ENCODE measurements around the gene KLHDC10.
"Not testable (repeated sequence)": the region's sequence is repeated elsewhere in the genome, so short reads cannot be mapped to it uniquely, and the experiment has no call there.

The KLHDC10 gene

DNA sequence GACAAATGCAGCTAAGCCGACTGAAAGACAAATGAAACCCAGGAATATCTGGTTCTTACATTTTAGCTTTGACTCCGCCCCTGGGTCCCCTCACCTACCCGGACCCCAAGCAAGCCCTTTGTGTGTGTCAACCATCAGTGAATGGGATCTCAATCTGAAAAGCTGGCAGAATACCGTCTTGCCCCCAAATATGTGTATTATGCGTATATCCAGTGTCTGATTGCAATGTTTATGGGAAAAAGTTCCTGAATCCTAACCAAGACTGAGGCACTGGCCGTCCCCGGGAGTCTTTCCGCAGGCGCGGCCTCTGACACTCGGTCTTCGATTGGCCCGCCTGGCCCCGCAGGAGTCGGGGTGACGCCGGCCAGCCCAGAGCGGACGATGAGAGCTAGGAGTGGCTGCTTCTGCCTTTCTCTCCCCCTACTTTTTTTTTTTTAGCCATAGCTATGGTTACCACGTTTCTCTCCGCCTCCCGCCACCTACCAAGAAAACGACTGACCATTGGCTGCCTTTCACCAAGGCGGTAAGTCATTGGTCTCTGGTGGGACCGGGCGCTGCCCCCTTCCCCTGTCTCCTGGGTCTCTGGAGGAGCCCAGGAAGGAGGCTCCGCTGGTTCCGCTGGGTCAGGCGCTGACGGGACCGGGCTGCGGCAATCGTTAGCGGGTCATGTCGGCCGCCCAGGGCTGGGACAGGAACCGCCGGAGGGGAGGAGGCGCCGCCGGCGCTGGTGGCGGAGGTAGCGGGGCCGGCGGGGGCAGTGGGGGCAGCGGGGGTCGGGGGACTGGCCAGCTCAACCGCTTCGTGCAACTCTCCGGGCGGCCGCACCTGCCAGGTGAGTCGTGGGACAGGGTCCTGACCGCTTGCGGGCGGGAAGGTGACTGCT, at the start of gene KLHDC10:
TSS of gene KLHDC10 (plus strand) at position 557 of the 883 bp plus-strand sequence. CDS start at position 667, 110 bp downstream.
- peak; percentile 92 for DNase-seq (ENCODE audit: low read depth)

- no peak for DNase-seq (ENCODE audit: low read depth)
Measured at GRCh38 chr7:130021105-130021834, 49.1 kb upstream of the KLHDC10 start.

DNA sequence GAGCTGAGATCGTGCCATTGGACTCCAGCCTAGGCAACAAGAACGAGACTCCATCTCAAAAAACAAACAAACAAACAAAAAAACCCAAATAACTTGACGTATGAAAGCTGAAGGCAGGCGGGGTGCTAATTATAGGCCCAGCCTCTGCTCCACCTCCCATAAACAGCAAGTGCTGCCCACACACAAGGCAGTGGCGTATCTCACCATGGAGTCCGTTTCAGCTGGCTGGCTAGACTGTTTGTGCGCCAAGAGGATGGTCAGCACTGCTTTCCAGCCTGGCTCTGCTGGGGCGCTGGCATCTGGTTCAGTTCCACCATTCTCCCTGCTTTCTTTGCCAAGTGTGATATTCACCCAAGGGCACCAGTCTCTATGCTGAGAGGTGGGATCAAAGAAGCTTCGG, 48.2 kb upstream of the KLHDC10 start:
- DNase-seq (ENCODE audit: low read depth) = no peak

DNA sequence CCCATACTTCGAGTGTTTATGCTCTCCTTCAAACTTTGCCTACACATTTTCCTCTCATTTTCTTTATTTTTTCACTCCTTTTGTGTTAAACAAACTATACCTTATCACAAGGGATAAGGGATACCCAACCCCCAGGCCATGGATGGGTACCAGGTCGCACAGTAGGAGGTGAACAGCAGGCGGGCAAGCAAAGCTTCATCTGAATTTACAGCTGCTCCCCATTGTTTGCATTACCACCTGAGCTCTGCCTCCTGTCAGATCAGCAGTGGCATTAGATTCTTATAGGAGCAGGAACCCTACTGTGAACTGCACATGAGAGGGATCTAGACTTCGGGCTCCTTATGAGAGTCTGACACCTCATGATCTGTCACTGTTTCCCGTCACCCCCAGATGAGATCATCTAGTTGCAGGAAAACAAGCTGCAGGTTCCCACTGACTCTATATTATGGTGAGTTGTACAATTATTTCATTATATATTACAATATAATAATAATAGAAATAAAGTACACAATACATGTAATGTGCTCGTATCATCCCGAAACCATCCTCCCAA, 47.6 kb upstream of the KLHDC10 start:
- DNase-seq (ENCODE audit: low read depth) = no peak

DNA sequence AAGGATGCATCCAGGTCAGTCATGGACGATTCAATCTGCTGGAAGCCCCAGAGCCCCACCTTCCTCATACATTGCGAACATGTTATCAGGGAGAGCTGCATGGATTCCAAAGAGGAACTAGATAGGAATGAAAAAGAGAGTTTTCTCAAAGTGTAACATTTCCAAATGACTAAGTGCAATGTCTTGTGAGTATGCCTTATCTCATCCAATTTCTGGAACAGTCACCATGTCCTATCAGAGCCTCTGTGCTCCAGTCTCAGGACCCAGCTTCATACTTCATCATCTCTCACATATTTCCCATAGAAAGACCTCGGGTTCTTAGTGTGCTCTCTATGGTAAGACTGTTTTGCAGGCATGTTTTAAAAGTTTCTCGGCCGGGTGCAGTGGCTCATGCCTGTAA, 45.9 kb upstream of the KLHDC10 start:
- no peak for DNase-seq (ENCODE audit: low read depth)

DNA sequence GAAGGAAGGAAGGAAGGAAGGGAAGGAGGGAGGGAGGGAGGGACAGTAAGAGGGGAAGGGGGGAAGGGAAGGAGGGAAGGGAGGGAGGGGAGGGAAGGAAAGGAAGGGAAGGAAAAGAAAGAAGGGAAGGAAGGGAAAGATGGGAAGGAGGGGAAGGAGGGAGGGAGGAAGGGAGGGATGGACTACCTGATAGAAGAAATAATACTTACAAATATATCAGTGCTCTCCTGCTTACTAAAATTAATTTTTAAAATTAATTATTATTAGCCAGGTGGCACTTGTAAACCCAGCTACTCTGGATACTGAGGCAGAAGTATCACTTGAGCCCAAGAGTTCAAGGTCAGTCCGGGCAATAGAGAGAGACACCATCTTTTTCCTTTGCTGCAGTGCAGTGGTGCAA, 37.6 kb upstream of the KLHDC10 start:
- DNase-seq (ENCODE audit: low read depth) = no peak

GRCh38 chr7:130037703-130038102, 32.6 kb upstream of the KLHDC10 start:
- no peak for DNase-seq (ENCODE audit: low read depth)

DNA sequence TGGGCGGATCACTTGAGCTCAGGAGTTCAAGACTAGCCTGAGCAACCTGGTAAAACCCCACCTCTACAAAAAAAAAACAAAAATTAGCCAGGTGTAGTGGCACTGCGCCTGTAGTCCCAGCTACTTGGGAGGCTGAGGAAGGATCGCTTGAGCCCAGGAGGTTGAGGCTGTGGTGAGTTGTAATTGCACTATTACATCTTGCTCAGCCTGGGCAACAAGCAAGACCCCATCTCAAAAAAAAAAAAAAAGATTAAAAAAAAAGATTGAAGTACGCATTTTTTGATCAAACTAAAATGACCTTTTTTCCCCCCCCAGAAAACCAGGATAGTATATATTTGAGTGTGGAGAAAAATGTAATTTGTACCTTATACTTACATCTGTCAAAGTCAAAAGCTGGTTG, 29.8 kb upstream of the KLHDC10 start:
- DNase-seq (ENCODE audit: low read depth) = no peak

DNA sequence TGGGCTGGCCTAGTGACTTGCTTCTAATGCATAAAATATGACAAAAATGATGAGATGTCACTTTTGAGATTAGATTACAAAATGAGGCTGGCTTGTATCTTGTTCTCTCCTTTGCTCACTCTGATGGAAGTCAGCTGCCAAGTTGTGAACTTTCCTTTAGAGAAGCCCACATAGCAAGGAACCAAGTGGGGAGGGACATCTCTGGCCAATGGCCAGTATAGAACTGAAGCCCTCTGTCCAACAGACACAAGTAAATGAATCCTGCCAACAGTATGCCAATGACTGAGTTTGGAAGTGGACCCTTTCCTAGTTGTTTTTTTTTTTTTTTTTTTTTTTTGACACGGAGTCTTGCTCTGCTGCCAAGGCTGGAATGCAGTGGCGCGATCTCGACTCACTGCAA, 22.5 kb upstream of the KLHDC10 start:
- DNase-seq (ENCODE audit: low read depth) = no peak

DNA sequence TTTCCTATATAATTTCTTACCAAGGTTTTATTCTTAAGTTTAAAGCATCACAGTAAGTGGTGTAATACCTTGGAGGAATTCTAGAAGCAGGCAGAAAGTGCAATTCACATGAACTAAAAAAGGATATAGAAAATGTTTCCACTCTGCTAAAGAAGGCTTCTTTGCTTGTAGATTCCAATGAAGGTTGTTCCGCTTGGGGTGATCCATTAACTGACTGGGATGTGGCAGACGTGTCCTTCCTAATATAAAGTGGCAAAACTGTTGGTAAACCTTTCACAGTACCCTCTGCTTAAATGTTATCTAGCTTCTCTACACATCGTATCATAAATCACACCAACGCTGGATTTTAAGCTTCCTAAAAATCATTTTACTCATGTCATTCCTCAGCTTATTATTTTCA, 21.4 kb upstream of the KLHDC10 start:
- DNase-seq (ENCODE audit: low read depth) = no peak

DNA sequence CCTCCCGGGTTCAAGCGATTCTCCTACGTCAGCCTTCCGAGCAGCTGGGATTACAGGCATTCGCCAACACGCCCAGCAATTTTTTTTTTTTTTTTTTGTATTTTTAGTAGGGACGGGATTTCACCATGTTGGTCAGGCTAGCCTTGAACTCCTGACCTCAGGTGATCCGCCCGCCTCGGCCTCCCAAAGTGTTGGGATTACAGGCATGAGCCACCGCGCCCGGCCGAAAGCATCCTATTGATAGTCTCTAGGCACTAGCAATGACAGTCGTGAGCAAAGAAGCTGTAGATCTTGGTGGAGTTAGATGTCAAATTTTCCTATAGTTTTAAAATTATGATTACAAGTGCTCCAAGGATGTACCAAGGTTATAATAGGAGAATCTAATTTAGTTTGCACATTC, 18.1 kb upstream of the KLHDC10 start:
- DNase-seq (ENCODE audit: low read depth) = not testable (repeated sequence)

DNA sequence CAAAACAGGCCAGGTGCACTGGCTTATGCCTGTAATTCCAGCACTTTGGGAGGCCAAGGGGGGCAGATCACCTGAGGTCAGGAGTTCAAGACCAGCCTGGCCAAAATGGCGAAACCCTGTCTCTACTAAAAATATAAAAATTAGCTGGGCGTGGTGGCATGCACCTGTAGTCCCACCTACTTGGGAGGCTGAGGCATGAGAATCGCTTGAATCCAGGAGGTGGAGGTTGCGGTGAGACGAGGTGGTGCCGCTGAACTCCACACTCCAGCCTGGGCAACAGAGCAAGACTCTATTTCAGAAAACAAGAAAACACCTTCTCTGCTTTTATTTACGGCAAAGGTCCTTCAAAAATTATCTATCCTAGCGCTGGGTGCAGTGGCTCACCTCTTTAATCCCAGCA, 15.1 kb upstream of the KLHDC10 start:
- not testable (repeated sequence) for DNase-seq (ENCODE audit: low read depth)

- DNase-seq (ENCODE audit: low read depth) = no peak
Measured at GRCh38 chr7:130062246-130062645, 8.1 kb upstream of the KLHDC10 start.

GRCh38 chr7:130063036-130063435, 7.3 kb upstream of the KLHDC10 start:
- peak; percentile 61 for DNase-seq (ENCODE audit: low read depth)

DNA sequence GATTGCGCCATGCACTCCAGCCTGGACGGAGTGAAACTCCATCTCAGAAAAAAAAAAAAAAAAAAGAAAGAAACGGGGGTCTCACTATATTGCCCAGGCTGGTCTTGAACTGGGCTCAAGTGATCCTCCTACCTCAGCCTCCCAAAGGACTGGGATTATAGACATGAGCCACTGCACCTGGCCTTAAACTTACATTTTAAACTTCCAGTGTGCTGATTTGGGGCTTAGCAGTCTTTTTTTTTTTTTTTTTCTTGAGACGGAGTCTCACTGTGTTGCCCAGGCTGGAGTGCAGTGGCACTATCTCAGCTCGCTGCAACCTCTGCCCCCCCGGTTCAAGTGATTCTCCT, 5.8 kb upstream of the KLHDC10 start:
- DNase-seq (ENCODE audit: low read depth) = not testable (repeated sequence)

DNA sequence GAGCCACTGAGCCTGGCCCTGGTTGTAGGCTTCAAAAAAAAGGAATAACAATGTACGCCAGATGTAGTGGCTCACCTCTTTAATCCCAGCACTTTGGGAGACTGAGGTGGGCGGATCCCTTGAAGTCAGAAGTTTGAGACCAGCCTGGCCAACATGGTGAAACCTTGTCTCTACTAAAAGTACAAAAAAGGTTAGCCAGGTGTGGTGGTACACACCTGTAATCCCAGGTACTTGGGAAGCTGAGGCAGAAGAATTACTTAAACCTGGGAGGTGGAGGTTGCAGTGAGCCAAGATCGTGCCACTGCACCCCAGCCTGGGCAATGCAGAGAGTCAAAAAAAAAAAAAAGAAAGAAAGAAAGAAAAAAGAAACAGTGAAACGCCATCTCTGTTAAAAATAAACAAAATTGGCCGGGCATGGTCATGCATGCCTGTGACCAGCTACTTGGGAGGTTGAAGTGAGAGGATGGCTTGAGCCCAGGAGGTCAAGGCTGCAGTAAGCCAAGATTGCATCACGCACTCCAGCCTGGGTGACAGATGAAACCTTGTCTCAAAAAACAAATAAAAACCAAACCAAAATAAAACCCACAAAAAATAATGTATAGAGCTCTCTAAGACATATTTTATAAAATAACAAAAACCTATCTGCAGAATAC, 4.7 kb upstream of the KLHDC10 start:
- DNase-seq (ENCODE audit: low read depth) = no peak

GRCh38 chr7:130069179-130069977, 956 bp upstream of the KLHDC10 start:
- DNase-seq (ENCODE audit: low read depth) = no peak

DNA sequence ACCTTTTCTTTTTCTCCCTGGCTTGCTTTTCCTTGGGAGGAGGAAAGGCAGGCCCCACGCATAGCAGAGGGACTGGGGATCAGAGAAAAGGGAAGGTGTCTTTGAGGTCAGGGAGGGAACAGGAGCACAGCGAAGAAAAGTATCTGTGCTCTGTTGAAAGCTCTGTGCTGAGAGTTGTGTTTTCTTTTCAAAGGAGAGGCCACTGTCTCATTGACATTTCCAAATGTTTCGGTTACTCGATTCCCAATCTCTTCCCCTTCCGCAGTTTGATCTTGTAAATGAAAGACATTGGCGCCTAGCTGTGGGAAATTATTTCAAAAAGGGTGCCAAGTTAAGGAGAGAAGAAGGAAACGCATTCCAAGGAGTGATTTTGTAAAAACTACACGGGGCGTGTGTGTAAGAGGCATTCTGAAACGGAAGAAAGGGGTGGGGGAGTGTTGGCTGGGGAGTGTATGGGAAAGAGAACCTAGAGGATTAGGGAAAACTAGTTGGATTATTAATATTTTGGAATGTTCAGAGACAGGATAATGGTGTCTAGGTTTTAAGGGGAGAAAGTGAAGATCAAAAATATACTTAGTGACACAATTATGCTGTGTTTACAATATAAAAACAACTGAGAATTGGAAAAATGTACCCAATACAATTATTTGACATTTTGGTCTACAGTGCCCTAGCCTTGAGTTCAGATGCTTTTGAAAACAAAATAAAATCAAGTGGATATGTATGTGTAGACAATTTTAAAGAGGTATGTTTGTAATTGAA, 708 bp downstream of the KLHDC10 start:
- no peak for DNase-seq (ENCODE audit: low read depth)

DNA sequence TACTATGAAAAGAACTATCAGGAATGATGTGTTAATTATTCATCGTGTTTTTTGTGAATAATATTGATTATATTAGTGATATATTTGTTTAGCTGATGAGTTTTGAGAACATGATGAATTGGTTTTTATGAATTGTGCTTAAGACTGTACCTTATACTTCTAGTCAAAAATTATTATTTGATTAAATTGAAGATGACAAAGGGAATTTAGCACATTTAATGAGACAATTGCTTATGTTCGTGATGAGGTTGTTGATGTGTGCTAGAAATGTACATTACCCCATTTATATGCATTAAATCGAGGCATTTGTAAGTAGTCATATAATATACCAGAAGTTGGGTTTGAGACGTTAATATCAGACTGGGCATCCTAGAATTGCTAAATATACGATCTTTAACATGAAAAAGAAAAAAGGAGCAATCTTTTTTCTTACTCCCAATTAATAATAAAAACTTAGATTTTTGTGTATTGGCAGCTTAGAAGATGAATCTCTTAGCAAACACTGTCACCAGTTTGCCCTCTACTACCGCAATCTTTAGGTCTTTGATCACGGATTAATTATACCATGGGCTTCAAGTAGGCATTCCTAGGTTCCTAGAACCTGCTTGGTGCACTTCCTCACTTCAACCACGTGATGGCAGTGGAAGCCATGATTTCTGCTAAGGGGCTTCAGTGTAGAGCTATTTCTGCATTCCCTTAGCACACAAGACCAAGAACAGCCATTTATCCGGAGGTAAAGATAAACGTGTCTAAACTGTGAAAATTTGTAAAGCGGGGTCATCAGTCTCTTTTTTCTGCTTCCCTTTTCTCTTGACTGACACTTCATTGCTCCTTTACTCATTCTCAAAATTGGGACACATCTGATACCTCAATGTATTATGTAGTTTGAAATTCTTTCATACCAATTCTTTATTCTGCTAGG, 1.6 kb downstream of the KLHDC10 start:
- DNase-seq (ENCODE audit: low read depth) = peak; percentile 43

- no peak for DNase-seq (ENCODE audit: low read depth)
Measured at GRCh38 chr7:130079846-130080394, 9.6 kb downstream of the KLHDC10 start.
